ENCODE data around the gene SRRD.

SRRD gene

GRCh38 chr22:26453216-26453615 is 30.5 kb upstream of the SRRD start:
- Histone ChIP-seq H2AFZ (ENCODE audit: low read depth, low read length) (no peak overlapping the region), H3K79me2 (ENCODE audit: insufficient read depth, low read length) (peaks cover under 1% of the 10 kb centered on the region; the same call in 1 of the 2 replicates), H3K4me1 (ENCODE audit: insufficient read depth, low read length) (no peaks in the 10 kb centered on the region), H3K27ac (ENCODE audit: low read length) (no peak overlapping the region), H4K20me1 (ENCODE audit: insufficient read depth, low read length) (peaks cover 8% of the 10 kb centered on the region; the same call in 1 of the 2 replicates), H3K9me3 (ENCODE audit: insufficient read depth, low read length, severe bottlenecking) (no peaks in the 10 kb centered on the region), H3K4me3 (ENCODE audit: low read depth in 1 of 2, low read length in 2 of 2) (no peak overlapping the region), H3K9ac (ENCODE audit: low read depth, low read length) (no peak overlapping the region), H3K36me3 (ENCODE audit: insufficient read depth, low read length) (peaks cover 75% of the 10 kb centered on the region), H3K27me3 (ENCODE audit: insufficient read depth, low read length, poor library complexity) (no peaks in the 10 kb centered on the region), H3K4me2 (ENCODE audit: insufficient read depth, low read length) (no peak overlapping the region)
- DNase-seq (no peak), ATAC-seq (ENCODE audit: insufficient read depth, low read depth) (no peak)
- TF ChIP-seq EZH2 (IDR thresholded peaks at IDR 0.05; ENCODE audit: borderline replicate concordance, low read depth, low read length, severe bottlenecking), result no peak
- no peak for TF ChIP-seq CTCF (IDR thresholded peaks at IDR 0.05; ENCODE audit: borderline replicate concordance, extremely low read depth, low read length, poor library complexity, severe bottlenecking)

GRCh38 chr22:26453812-26454500 is 29.7 kb upstream of the SRRD start:
- Histone ChIP-seq H3K36me3 (ENCODE audit: insufficient read depth, low read length) (peaks cover 82% of the 10 kb centered on the region), H3K9me3 (ENCODE audit: insufficient read depth, low read length, severe bottlenecking) (no peaks in the 10 kb centered on the region), H3K4me3 (ENCODE audit: low read depth in 1 of 2, low read length in 2 of 2) (no peak overlapping the region), H3K79me2 (ENCODE audit: insufficient read depth, low read length) (peaks cover 5% of the 10 kb centered on the region; the same call in 1 of the 2 replicates), H4K20me1 (ENCODE audit: insufficient read depth, low read length) (peaks cover 13% of the 10 kb centered on the region; the same call in 1 of the 2 replicates), H3K27ac (ENCODE audit: low read length) (no peak overlapping the region), H3K9ac (ENCODE audit: low read depth, low read length) (no peak overlapping the region), H3K4me2 (ENCODE audit: insufficient read depth, low read length) (no peak overlapping the region), H3K4me1 (ENCODE audit: insufficient read depth, low read length) (no peaks in the 10 kb centered on the region), H3K27me3 (ENCODE audit: insufficient read depth, low read length, poor library complexity) (no peaks in the 10 kb centered on the region), H2AFZ (ENCODE audit: low read depth, low read length) (no peak overlapping the region)
- ATAC-seq (ENCODE audit: insufficient read depth, low read depth) (no peak), DNase-seq (no peak)
- TF ChIP-seq CTCF (IDR thresholded peaks at IDR 0.05; ENCODE audit: borderline replicate concordance, extremely low read depth, low read length, poor library complexity, severe bottlenecking) (no peak), EZH2 (IDR thresholded peaks at IDR 0.05; ENCODE audit: borderline replicate concordance, low read depth, low read length, severe bottlenecking) (no peak)

GRCh38 chr22:26457661-26458272 is 25.9 kb upstream of the SRRD start:
- H2AFZ ChIP-seq (ENCODE audit: low read depth, low read length), result no peak overlapping the region
- no peak overlapping the region for H3K9ac ChIP-seq (ENCODE audit: low read depth, low read length)
- H4K20me1 ChIP-seq (ENCODE audit: insufficient read depth, low read length), result peaks cover 21% of the 10 kb centered on the region; the same call in 1 of the 2 replicates
- no peaks in the 10 kb centered on the region for H3K27me3 ChIP-seq (ENCODE audit: insufficient read depth, low read length, poor library complexity)
- peaks cover 30% of the 10 kb centered on the region for H3K79me2 ChIP-seq (ENCODE audit: insufficient read depth, low read length)
- H3K4me1 ChIP-seq (ENCODE audit: insufficient read depth, low read length), result no peaks in the 10 kb centered on the region
- no peak overlapping the region for H3K4me3 ChIP-seq (ENCODE audit: low read depth in 1 of 2, low read length in 2 of 2)
- DNase-seq (no peak), ATAC-seq (ENCODE audit: insufficient read depth, low read depth) (no peak)
- H3K27ac ChIP-seq (ENCODE audit: low read length), result no peak overlapping the region
- H3K9me3 ChIP-seq (ENCODE audit: insufficient read depth, low read length, severe bottlenecking), result no peaks in the 10 kb centered on the region
- peaks cover 85% of the 10 kb centered on the region for H3K36me3 ChIP-seq (ENCODE audit: insufficient read depth, low read length)
- H3K4me2 ChIP-seq (ENCODE audit: insufficient read depth, low read length), result no peak overlapping the region
- TF ChIP-seq EZH2 (IDR thresholded peaks at IDR 0.05; ENCODE audit: borderline replicate concordance, low read depth, low read length, severe bottlenecking) (no peak), CTCF (IDR thresholded peaks at IDR 0.05; ENCODE audit: borderline replicate concordance, extremely low read depth, low read length, poor library complexity, severe bottlenecking) (no peak)
